K562 (cell line): ENCODE data around the gene SPAG16.

Experiments used
- ARNT ChIP-seq, 2 experiments: fragments of 450-650 bp; IDR thresholded peaks; 2 replicates each; pipeline ENCODE4 v1.6.1; 2016; ENCODE audit warnings: mild to moderate bottlenecking in 1 of 2
- CBX1 ChIP-seq: sonication (generic); IDR thresholded peaks from 2 replicates; pipeline ENCODE4 v1.6.1; 2016; ENCODE audit warnings: antibody characterized with exemption, low read depth, mild to moderate bottlenecking
- CHD7 ChIP-seq: fragments of 200-600 bp; sonication (generic); IDR thresholded peaks from one replicate; pipeline ENCODE4 v1.6.1; 2012; ENCODE audit warnings: mild to moderate bottlenecking, low read depth, low read length, inconsistent platforms
- CTCF ChIP-seq, 3 experiments: IDR thresholded peaks in 2 of 3; conservative IDR thresholded peaks in 1 of 3; 2 replicates each; pipeline ENCODE4 v1.5.1; 2011 to 2012; ENCODE audit warnings: low read length in 3 of 3, mild to moderate bottlenecking in 3 of 3, control low read depth in 2 of 3, improper control_type of control experiment in 1 of 3, inconsistent platforms in 1 of 3, low read depth in 1 of 3, mixed read lengths in 1 of 3, moderate library complexity in 1 of 3; ENCODE audit not compliant: insufficient read depth in 2 of 3
- EZH2 ChIP-seq: IDR thresholded peaks from 2 replicates; pipeline ENCODE4 v1.6.1; 2012; ENCODE audit warnings: low read depth, mild to moderate bottlenecking, inconsistent platforms, low read length, borderline replicate concordance
- HDAC2 ChIP-seq: fragments of 450-650 bp; IDR thresholded peaks from 2 replicates; pipeline ENCODE4 v1.6.1; 2016; ENCODE audit warnings: mild to moderate bottlenecking
- MEIS2 ChIP-seq: fragments of 450-650 bp; IDR thresholded peaks from 2 replicates; pipeline ENCODE4 v1.6.1; 2014; ENCODE audit warnings: mild to moderate bottlenecking; ENCODE audit not compliant: partially characterized antibody
- PHF8 ChIP-seq: fragments of 200-600 bp; sonication (generic); IDR thresholded peaks from 2 replicates; pipeline ENCODE4 v1.6.1; 2012; ENCODE audit warnings: mixed run types, mild to moderate bottlenecking, inconsistent platforms, low read length, moderate library complexity, borderline replicate concordance
- POLR2A ChIP-seq: fragments of 450-650 bp; conservative IDR thresholded peaks from 2 replicates; pipeline ENCODE4 v1.6.1; 2016
- SRF ChIP-seq, 2 experiments: fragments of 250-450, 450-650 bp in 1 of 2; sonication (Bioruptor Pico) in 1 of 2; sonication (generic) in 1 of 2; formaldehyde crosslinking; IDR thresholded peaks; 2 replicates each; pipeline versions ENCODE4 v1.5.0 to v1.5.1; 2020 to 2022; ENCODE audit warnings: mild to moderate bottlenecking in 1 of 2, missing genetic modification reagents in 1 of 2
- SRSF1 ChIP-seq: fragments of 200-400 bp; formaldehyde crosslinking; IDR thresholded peaks from 2 replicates; pipeline ENCODE4 v1.6.1; 2017; ENCODE audit warnings: mild to moderate bottlenecking, low read depth, low read length, moderate library complexity
- ZNF274 ChIP-seq: IDR thresholded peaks from 2 replicates; pipeline ENCODE4 v1.6.1; 2011; ENCODE audit warnings: low read depth, mild to moderate bottlenecking, low read length, moderate library complexity, borderline replicate concordance
- ZNF518B ChIP-seq: fragments of 250-450 bp; sonication (Bioruptor Pico); IDR thresholded peaks from 2 replicates; pipeline ENCODE4 v1.5.0; 2021; ENCODE audit warnings: mild to moderate bottlenecking, moderate library complexity

GRCh38 chr2:213320604-213321003 lies 36.3 kb downstream of the SPAG16 start:
- TF ChIP-seq CTCF (IDR thresholded peaks at IDR 0.05 in 2 of 3, conservative IDR thresholded peaks at IDR 0.05 in 1 of 3; ENCODE audit: insufficient read depth in 2 of 3, low read depth in 1 of 3, low read length in 3 of 3) (no peak), MEIS2 (no peak), PHF8 (no peak), ARNT (IDR thresholded peaks at IDR 0.05) (no peak), SRSF1 (no peak), ZNF518B (no peak), EZH2 (no peak), SRF (CRISPR knock-in tag; IDR thresholded peaks at IDR 0.05) (no peak), POLR2A (no peak), CBX1 (no peak), ZNF274 (no peak), HDAC2 (no peak), CHD7 (no peak)
